GM20431 (cell line): ENCODE measurements around the gene RERE.

ENCODE experiments used
- in situ Hi-C: fragments of 300-500 bp; cut with MseI, MboI; formaldehyde crosslinking; loops from one replicate; pipeline ENCODE4 v1.15.0; 2020; ENCODE audit warnings: low sequenced_read_pairs; ENCODE audit not compliant: unreplicated experiment

Gene RERE

DNA sequence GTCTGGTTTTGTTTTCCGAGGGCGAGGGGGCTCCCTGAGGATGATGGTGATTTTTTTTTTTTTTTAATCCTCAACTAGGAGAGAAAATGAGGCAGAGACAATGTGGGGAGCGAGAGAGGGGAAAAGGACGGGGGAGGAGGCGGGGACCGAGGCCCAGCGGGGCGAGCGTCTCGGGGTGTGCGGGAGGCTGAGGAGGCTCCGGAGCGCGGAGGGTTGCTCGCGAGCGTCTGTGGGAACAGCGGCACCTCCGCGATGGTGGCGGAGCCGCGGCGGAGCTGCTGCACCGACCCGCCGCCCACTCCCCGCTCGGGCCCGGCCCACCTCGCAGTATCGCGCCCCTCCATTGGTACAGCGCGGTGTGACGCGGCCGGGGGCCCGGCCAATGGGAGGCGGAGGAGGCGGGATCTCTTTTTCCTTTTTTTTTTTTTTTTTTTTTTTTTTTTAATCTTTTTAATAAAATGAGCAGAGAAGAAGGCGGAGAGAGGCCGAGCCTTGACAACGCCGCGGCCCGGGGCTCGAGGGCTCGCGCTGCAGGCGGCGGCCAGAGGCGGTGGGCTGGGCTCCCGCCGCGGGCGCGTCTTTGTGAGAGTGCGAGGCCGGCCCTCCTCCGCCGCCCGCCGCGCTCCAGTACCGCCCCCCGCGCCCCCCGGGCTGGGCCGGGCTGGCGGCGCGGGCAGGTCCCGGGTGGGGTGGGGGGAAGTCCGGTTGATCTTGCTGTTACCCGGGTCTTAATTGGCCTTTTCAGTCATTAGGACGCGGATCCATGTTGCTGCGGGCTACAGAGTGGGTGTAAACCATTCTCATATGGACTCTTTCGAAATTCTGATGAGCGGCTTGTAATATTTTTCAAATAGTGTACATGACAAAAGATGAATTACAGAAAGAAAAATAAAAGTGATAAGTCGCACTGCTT lies at the start of gene RERE:
Gene RERE (minus strand): TSS at position 229 of the 913 bp plus-strand sequence.
- in situ Hi-C loops = no loop called here

DNA sequence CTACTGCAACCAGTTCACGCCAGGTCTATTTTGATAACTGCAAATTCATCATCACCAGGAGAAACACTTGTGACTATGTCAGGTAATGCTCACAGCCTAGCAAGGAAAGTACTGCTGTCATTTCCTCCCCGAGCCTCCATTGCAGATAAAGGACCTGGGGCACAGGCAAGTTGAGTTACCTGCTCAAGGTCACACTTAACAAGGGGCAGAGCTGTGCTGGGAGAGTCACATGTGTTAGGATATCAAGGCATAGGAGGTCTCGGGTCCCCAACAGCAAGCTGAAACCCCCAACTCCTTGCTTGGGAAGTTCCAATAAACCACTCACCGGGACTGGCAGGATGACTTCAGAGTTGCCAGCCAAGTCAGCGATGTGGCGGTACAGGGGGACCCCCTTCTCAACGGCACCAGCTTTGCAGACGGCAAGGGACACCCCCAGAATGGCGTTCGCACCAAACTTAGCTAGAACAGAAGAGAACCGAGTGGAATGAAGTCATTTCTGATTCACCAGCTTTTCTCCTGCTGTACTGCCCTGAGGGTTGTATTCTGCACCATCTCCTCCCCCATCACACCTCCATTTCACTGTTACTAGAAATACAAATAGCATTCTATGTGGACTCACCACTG lies 49.5 kb upstream of the RERE start:
- in situ Hi-C loops = loop anchor here (25.0 kb wide), 1 partner anchor 880 kb away; no protein-coding TSS in a partner anchor

DNA sequence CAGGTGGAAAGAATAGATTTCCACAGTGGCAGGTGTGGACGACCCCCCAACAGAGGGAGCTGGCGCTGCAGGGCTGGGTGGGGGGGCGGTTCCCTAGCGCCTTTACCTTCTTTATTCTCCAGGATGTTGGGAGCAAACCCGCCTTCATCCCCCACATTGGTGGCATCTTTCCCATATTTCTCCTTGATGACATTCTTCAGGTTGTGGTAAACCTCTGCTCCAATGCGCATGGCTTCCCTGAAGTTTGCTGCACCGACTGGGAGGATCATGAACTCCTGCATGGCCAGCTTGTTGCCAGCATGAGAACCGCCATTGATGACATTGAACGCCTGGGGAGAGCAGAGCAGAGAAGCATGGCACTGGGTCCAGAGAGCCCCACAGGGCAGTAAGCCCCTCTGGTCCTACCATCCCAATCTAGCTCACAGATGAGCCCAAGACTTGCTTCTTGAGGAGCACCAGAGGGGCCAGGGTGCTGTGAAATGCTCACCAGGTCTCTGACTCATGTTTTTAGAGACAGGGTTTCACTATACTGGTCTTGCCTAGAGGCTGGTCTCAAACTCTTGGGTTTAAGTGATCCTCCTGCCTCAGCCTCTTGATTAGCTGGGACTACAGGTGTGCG lies 48.8 kb upstream of the RERE start:
- in situ Hi-C loops = loop anchor here (25.0 kb wide), 1 partner anchor 879 kb away; no protein-coding TSS in a partner anchor

DNA sequence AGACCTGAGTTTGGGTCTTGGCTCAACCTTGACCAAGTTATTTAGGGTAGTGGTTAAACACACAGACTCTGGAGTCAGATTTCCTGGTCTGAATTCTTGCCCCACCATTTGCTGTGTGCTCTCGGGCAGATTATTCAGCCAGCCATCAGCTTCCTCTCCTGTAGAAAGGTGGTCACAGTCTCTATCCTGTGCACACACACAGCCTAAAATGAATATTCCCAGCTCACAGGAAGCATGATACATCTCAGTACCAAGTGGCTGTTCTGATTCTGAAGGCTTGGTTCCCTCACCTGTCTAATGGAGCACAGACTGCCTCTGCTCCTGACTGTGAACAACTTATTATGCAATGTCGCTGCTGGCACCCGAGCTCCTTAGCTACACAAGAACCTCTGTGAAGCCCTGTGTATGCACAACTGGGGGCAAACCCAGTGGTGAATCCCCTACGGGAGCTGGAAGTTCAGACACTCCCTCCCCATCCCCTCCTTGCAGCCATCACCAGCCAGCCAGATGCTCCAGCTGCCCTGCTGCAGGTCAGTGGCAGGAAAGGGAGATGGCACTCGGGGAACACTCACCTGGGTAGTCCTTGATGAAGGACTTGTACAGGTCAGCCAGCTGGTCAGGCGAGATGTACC lies 47.4 kb upstream of the RERE start:
- in situ Hi-C loops = loop anchor here (25.0 kb wide), 1 partner anchor 878 kb away; no protein-coding TSS in a partner anchor

DNA sequence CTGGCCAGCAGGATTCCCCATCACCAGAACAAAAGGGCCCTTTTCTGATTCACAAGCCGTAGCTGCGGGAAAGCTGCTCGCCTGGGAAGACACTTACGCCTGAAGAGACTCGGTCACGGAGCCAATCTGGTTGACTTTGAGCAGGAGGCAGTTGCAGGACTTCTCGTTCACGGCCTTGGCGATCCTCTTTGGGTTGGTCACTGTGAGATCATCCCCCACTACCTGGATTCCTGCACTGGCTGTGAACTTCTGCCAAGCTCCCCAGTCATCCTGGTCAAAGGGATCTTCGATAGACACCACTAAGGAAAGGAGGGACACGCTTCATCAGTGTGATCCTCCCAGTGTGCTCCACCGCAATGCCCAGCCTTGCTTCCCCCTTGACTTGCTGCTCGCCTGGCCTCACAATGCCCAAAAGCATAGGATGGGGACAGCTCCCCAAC lies 46.4 kb upstream of the RERE start:
- in situ Hi-C loops = loop anchor here (25.0 kb wide), 1 partner anchor 877 kb away; no protein-coding TSS in a partner anchor

- in situ Hi-C loops = loop anchor here (25.0 kb wide), 1 partner anchor 876 kb away; no protein-coding TSS in a partner anchor
Observed at GRCh38 chr1:8863138-8863537, 45.7 kb upstream of the RERE start.

GRCh38 chr1:8862528-8862927 lies 45.1 kb upstream of the RERE start:
- in situ Hi-C loops = loop anchor here (25.0 kb wide), 1 partner anchor 875 kb away; no protein-coding TSS in a partner anchor

- in situ Hi-C loops = loop anchor here (25.0 kb wide), 1 partner anchor 874 kb away; no protein-coding TSS in a partner anchor
Observed at GRCh38 chr1:8860738-8861516, 43.5 kb upstream of the RERE start.

GRCh38 chr1:8858888-8859706 lies 41.7 kb upstream of the RERE start:
- in situ Hi-C loops = loop anchor here (25.0 kb wide), 1 partner anchor 872 kb away; no protein-coding TSS in a partner anchor

- in situ Hi-C loops = loop anchor here (25.0 kb wide), 1 partner anchor 871 kb away; no protein-coding TSS in a partner anchor
Observed at GRCh38 chr1:8858112-8858668, 40.8 kb upstream of the RERE start.

DNA sequence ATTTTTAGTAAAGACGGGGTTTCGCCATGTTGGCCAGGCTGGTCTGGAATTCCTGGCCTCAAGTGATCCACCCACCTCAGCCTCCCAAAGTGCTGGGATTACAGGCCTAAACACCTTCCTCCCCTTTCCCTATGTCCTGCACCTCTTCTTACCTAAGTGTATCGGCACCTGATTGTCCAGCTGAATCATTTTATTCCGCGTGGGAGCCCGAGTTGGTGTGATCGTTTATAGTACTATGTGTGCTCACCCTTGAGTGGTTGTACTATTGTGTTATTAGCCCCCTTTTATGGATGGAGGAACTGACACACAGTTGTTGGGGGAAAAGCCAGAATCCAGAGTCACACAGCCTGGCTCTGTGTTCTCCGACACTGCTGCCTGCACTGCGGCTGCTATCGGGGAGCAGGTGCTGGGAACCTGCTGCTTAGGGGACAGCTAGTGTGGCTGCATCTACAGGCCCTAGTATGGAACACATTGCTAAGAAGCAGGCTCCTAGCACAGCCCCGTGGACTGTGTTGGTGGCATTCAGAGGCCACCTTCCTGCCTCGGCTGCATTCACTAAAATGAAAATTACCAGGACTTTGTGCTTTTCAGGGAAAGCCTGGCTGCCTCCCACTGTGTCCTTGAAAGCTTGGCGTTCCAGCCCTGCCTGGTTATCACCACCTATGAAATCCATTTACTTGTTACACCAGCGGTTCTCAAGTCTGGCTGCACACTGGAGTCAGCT lies 39.4 kb upstream of the RERE start:
- in situ Hi-C loops = loop anchor here (25.0 kb wide), 1 partner anchor 870 kb away; no protein-coding TSS in a partner anchor

- in situ Hi-C loops = loop anchor here (25.0 kb wide), 1 partner anchor 867 kb away; no protein-coding TSS in a partner anchor
Observed at GRCh38 chr1:8854240-8854639, 36.8 kb upstream of the RERE start.

- in situ Hi-C loops = loop anchor here (25.0 kb wide), 1 partner anchor 864 kb away; no protein-coding TSS in a partner anchor
Observed at GRCh38 chr1:8851060-8851459, 33.6 kb upstream of the RERE start.

- in situ Hi-C loops = loop anchor here (25.0 kb wide), 1 partner anchor 287 kb away; no protein-coding TSS in a partner anchor
Observed at GRCh38 chr1:8848663-8849386, 31.4 kb upstream of the RERE start.

DNA sequence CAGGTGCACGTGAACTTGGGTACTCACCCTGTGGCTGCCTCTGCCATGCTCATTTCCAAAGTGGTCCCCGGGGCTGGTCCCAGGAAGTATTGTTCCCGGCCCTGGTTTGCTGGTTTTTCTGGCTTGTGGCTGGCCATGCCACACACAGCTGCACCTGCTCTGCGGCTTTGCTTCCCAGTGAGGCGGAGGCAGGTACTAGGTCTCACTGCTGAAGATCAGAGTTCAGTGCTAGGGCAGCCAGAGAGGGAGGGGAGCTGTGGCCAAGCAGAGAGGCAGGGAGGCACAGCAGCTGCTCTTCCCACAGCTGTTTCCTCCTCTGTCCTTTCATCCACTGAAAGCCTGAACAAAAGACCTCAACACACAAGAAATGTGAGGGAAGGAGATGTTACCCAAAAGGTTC lies 30.6 kb upstream of the RERE start:
- in situ Hi-C loops = loop anchor here (25.0 kb wide), 1 partner anchor 286 kb away; no protein-coding TSS in a partner anchor

DNA sequence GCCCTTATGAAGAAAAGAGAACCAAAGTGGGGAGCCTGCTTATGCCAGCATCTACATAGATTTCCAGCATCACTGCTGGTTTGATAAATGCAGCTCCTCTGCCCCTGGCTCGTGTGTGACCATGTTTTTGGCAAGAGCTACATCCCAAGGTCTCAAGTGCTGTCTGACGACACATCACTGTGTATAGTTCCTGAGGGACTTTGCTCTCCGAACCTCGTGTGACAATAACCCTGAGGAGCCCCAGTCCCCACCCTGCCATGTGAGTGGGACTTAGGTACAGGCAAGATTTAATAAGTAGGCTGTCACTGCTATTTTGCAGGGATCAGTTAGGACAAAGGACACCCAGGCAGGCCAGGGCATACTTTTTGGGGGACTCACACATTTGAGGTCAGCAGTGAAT lies 28.8 kb upstream of the RERE start:
- in situ Hi-C loops = loop anchor here (25.0 kb wide), 1 partner anchor 284 kb away; no protein-coding TSS in a partner anchor
